ENCODE data around the gene ENO1.

ENO1 gene

GRCh38 chr1:8914466-8914865 lies 36.0 kb upstream of the ENO1 start:
- CTCF ChIA-PET: interaction anchor here (0.6 to 2.6 kb wide), 7 partner anchors 14 to 865 kb away, joined by 3 to 14 read pairs (median 4); no protein-coding TSS in a partner anchor
- TF ChIP-seq PRDM2 (tag by site-specific recombination; IDR thresholded peaks at IDR 0.05; ENCODE audit: borderline replicate concordance): no peak
- TF ChIP-seq ZNF701 (tag by site-specific recombination; IDR thresholded peaks at IDR 0.05): no peak
- TF ChIP-seq ZNF585B (tag by site-specific recombination; IDR thresholded peaks at IDR 0.05): no peak
- TF ChIP-seq GLIS2 (tag by site-specific recombination; IDR thresholded peaks at IDR 0.05): no peak
- no peak for TF ChIP-seq ZNF426 (tag by site-specific recombination; IDR thresholded peaks at IDR 0.05)
- no peak for TF ChIP-seq ZNF112 (tag by site-specific recombination; IDR thresholded peaks at IDR 0.05)
- TF ChIP-seq ZFP69B (tag by site-specific recombination; IDR thresholded peaks at IDR 0.05): no peak
- no peak for TF ChIP-seq ZNF214 (tag by site-specific recombination; IDR thresholded peaks at IDR 0.05; ENCODE audit: borderline replicate concordance)
- no peak for TF ChIP-seq ZNF16 (tag by site-specific recombination; IDR thresholded peaks at IDR 0.05; ENCODE audit: low read depth)
- no peak for TF ChIP-seq ZNF654 (tag by site-specific recombination; IDR thresholded peaks at IDR 0.05; ENCODE audit: low read depth)
- no peak for TF ChIP-seq ZNF2 (tag by site-specific recombination; IDR thresholded peaks at IDR 0.05)
- no peak for TF ChIP-seq ZNF239 (tag by site-specific recombination; IDR thresholded peaks at IDR 0.05)
- no peak for TF ChIP-seq ZNF174 (tag by site-specific recombination; IDR thresholded peaks at IDR 0.05)
- Histone ChIP-seq H3K4me1 (ENCODE audit: control insufficient read depth, insufficient read depth, low read length) (peaks cover 6% of the 10 kb centered on the region), H3K36me3 (ENCODE audit: control insufficient read depth in 2 of 2, insufficient read depth in 1 of 2, low read length in 2 of 2) (no peaks in the 10 kb centered on the region), H3K4me3 (ENCODE audit: low read depth, low read length) (no peak overlapping the region), H3K9me3 (ENCODE audit: control insufficient read depth, insufficient read depth, low read depth, low read length) (no peaks in the 10 kb centered on the region), H3K27ac (ENCODE audit: extremely low read depth, low read depth, low read length) (no peak overlapping the region)
- POLR2A ChIA-PET: no interaction called here

GRCh38 chr1:8913457-8913856 lies 35.0 kb upstream of the ENO1 start:
- Histone ChIP-seq H3K4me1 (ENCODE audit: control insufficient read depth, insufficient read depth, low read length) (peaks cover 6% of the 10 kb centered on the region), H3K27ac (ENCODE audit: extremely low read depth, low read depth, low read length) (no peak overlapping the region), H3K36me3 (ENCODE audit: control insufficient read depth in 2 of 2, insufficient read depth in 1 of 2, low read length in 2 of 2) (no peaks in the 10 kb centered on the region), H3K9me3 (ENCODE audit: control insufficient read depth, insufficient read depth, low read depth, low read length) (no peaks in the 10 kb centered on the region), H3K4me3 (ENCODE audit: low read depth, low read length) (no peak overlapping the region)
- CTCF ChIA-PET: interaction anchor here (0.6 to 2.6 kb wide), 5 partner anchors 74 to 232 kb away, joined by 3 to 14 read pairs (median 9); no protein-coding TSS in a partner anchor
- no peak for TF ChIP-seq ZNF623 (tag by site-specific recombination; IDR thresholded peaks at IDR 0.05)
- TF ChIP-seq ZNF155 (tag by site-specific recombination; IDR thresholded peaks at IDR 0.05): no peak
- TF ChIP-seq ZNF629 (tag by site-specific recombination; IDR thresholded peaks at IDR 0.05): no peak
- TF ChIP-seq ZNF776 (tag by site-specific recombination; IDR thresholded peaks at IDR 0.05; ENCODE audit: borderline replicate concordance): no peak
- TF ChIP-seq ZSCAN4 (tag by site-specific recombination; IDR thresholded peaks at IDR 0.05): no peak
- TF ChIP-seq ZNF707 (tag by site-specific recombination; IDR thresholded peaks at IDR 0.05): no peak
- TF ChIP-seq ZNF830 (tag by site-specific recombination; IDR thresholded peaks at IDR 0.05; ENCODE audit: low read depth): no peak
- TF ChIP-seq ZXDB (tag by site-specific recombination; IDR thresholded peaks at IDR 0.05): no peak
- TF ChIP-seq ZNF169 (tag by site-specific recombination; IDR thresholded peaks at IDR 0.05): no peak
- TF ChIP-seq ZNF571 (tag by site-specific recombination; IDR thresholded peaks at IDR 0.05): no peak
- no peak for TF ChIP-seq ZNF768 (tag by site-specific recombination; IDR thresholded peaks at IDR 0.05)
- no peak for TF ChIP-seq ZNF530 (tag by site-specific recombination; IDR thresholded peaks at IDR 0.05; ENCODE audit: low read depth)
- TF ChIP-seq ZNF560 (tag by site-specific recombination; IDR thresholded peaks at IDR 0.05; ENCODE audit: borderline replicate concordance): no peak
- POLR2A ChIA-PET: interaction anchor here (0.5 to 0.7 kb wide), 2 partner anchors 35 to 92 kb away, joined by 3 to 4 read pairs; partner anchors contain the start of gene ENO1
